Measurements from ENCODE around the gene KIF4B. TPM values are rescaled to one million over a fixed set of nuclear protein-coding genes. Genes with fewer than 3 reads are reported as not detected.

Gene KIF4B, protein sequence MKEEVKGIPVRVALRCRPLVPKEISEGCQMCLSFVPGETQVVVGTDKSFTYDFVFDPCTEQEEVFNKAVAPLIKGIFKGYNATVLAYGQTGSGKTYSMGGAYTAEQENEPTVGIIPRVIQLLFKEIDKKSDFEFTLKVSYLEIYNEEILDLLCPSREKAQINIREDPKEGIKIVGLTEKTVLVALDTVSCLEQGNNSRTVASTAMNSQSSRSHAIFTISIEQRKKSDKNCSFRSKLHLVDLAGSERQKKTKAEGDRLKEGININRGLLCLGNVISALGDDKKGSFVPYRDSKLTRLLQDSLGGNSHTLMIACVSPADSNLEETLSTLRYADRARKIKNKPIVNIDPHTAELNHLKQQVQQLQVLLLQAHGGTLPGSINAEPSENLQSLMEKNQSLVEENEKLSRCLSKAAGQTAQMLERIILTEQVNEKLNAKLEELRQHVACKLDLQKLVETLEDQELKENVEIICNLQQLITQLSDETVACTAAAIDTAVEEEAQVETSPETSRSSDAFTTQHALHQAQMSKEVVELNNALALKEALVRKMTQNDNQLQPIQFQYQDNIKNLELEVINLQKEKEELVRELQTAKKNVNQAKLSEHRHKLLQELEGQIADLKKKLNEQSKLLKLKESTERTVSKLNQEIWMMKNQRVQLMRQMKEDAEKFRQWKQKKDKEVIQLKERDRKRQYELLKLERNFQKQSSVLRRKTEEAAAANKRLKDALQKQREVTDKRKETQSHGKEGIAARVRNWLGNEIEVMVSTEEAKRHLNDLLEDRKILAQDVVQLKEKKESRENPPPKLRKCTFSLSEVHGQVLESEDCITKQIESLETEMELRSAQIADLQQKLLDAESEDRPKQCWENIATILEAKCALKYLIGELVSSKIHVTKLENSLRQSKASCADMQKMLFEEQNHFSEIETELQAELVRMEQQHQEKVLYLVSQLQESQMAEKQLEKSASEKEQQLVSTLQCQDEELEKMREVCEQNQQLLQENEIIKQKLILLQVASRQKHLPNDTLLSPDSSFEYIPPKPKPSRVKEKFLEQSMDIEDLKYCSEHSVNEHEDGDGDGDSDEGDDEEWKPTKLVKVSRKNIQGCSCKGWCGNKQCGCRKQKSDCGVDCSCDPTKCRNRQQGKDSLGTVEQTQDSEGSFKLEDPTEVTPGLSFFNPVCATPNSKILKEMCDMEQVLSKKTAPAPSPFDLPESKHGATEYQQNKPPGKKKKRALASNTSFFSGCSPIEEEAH
- total RNA-seq: under 0.01 TPM in 1 of 2 replicates, not detected in the other

DNA sequence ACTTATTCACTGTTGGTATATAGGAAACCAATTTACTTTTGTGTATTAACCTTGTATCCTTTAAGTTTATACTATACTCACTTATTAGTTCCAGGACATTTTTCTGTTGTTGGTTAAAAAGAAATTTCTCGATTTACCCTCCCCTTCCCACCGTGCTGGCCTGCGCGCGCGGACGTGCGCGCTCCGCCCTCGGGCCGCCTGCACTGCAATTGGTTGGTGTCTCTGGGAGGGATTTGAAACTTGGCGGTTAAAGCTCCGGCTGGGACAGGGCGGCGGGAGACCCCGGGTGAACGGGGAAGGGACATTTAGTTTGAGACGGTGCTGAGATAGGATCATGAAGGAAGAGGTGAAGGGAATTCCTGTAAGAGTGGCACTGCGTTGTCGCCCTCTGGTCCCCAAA lies at the start of gene KIF4B:
TSS of gene KIF4B (plus strand) at position 230 of the 400 bp plus-strand sequence. CDS start at position 335, 105 bp downstream.
- peak within 1 kb of the TSS; percentile 18 for H3K4me3 ChIP-seq (ENCODE audit: low read depth, low read length)
- TF ChIP-seq, protein P1, sequence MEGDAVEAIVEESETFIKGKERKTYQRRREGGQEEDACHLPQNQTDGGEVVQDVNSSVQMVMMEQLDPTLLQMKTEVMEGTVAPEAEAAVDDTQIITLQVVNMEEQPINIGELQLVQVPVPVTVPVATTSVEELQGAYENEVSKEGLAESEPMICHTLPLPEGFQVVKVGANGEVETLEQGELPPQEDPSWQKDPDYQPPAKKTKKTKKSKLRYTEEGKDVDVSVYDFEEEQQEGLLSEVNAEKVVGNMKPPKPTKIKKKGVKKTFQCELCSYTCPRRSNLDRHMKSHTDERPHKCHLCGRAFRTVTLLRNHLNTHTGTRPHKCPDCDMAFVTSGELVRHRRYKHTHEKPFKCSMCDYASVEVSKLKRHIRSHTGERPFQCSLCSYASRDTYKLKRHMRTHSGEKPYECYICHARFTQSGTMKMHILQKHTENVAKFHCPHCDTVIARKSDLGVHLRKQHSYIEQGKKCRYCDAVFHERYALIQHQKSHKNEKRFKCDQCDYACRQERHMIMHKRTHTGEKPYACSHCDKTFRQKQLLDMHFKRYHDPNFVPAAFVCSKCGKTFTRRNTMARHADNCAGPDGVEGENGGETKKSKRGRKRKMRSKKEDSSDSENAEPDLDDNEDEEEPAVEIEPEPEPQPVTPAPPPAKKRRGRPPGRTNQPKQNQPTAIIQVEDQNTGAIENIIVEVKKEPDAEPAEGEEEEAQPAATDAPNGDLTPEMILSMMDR (IDR thresholded peaks at IDR 0.05; ENCODE audit: insufficient read depth, low read depth, low read length): no peak
- DNase-seq (ENCODE audit: low read depth): no peak

DNA sequence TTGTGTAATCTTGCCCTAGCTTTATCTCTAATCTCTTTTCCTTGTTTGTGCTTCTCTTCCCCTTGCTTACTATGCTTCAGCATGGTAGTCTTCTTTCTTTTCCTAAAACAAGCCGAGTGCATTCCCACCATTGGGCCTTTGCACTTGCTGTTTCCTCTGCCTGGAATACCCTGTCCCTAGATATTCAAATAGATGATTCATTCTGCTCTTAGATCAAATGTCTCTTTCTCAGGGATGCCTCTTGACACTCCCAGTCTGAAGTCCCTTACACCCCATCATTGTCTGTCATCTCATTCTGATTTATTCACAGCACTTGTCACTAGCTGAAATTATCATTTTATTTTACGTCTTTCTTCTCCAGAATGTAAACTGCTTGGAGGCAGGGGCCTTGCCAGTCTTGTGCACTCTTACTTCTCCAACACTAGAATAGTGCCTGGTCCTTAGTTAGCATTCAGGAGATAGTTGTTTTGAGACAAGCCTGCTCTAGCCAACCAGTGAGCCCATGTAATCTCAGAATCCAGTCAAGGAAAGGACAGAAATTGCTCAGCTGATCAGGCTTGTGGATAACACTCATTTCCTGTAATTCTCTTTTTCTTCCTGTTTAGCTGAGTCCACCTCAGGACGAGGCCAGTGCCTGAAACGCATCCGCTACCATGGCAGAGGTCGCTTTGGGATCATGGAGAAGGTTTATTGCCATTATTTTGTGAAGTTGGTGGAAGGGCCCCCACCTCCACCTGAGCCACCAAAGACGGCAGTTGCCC lies 47.3 kb upstream of the KIF4B start:
- TF ChIP-seq, protein P1 (IDR thresholded peaks at IDR 0.05; ENCODE audit: insufficient read depth, low read depth, low read length): no peak
- no peak for DNase-seq (ENCODE audit: low read depth)
- H3K4me3 ChIP-seq (ENCODE audit: low read depth, low read length): no peak overlapping the region

DNA sequence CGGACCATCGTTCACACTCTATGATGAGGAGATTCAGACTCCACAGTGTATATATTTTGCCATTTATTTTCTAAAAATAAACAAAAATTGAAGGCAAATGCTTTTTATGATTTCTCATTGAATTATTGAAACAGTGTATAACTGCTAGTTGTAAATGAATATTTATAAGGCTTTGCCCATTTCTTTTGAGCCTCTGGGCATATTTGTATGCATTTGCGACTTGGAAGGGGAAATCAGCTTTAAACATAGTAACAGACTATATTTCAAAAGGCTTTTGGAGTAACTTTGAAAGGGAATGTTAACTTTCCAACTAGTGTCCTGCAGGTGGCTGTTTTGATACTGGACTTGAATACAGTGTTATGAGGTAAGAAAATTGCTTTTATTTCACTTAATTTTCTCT lies 46.7 kb upstream of the KIF4B start:
- DNase-seq (ENCODE audit: low read depth): no peak
- no peak overlapping the region for H3K4me3 ChIP-seq (ENCODE audit: low read depth, low read length)
- TF ChIP-seq, protein P1 (IDR thresholded peaks at IDR 0.05; ENCODE audit: insufficient read depth, low read depth, low read length): no peak

DNA sequence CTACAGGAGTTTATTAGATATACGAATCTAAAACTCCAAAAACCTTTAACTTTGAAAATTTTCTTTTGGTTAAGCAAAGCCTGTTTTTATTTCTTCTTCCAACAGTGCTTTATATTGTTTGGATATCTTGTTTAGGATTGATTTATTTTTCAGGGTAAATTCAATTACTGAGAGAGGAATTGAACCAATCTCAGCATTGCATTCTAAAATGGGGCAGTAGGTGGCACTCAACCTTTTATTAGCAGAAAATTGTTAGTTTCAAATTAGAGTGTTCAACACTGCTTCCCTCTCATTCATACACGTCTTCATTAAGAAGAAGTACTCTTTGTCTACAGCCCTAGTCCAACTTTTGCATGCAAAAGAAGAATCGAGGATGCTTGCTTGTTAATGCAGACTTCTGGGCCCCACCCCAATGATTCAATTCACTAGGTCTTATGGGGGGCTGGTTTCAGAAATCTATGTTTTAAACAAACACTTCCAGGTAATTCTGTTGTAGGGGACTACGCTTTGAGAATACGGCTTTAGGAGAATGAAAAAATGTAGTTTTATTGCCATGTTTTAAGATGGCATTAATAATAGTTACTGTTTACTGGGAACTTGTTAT lies 46.0 kb upstream of the KIF4B start:
- TF ChIP-seq, protein P1 (IDR thresholded peaks at IDR 0.05; ENCODE audit: insufficient read depth, low read depth, low read length): peak; percentile 51
- H3K4me3 ChIP-seq (ENCODE audit: low read depth, low read length): no peak overlapping the region
- peak; percentile 6 for DNase-seq (ENCODE audit: low read depth)

DNA sequence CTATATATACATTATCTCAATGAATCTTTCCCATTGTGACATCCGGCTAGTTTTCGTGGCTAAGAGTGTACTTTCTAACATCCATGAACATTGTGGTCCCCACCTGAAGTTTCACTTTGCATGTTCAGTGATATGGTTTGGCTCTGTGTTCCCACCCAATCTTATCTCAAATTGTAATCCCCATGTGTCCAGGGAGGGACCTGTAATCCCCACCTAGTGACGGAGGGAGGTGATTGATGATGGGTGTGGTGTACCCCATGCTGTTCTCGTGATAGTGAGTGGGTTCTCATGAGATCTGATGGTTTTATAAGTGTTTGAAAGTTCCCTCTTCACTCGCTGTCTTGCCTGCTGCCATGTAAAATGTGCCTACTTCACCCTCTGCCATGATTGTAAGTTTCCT lies 44.6 kb upstream of the KIF4B start:
- no peak overlapping the region for H3K4me3 ChIP-seq (ENCODE audit: low read depth, low read length)
- TF ChIP-seq, protein P1 (IDR thresholded peaks at IDR 0.05; ENCODE audit: insufficient read depth, low read depth, low read length): no peak
- DNase-seq (ENCODE audit: low read depth): no peak
